PFSK-1 (cell line): ENCODE results near the gene ACOX2.

Source experiments
- FOXP2 ChIP-seq: optimal IDR thresholded peaks from 2 replicates; pipeline ENCODE3; 2011; ENCODE audit warnings: borderline replicate concordance, control low read depth, inconsistent platforms; ENCODE audit not compliant: insufficient read depth; ENCODE audit errors: extremely low read length, extremely low read depth
- POLR2AphosphoS5 ChIP-seq: IDR thresholded peaks from 2 replicates; pipeline ENCODE4 v1.6.1; 2012; ENCODE audit warnings: low read depth, mild to moderate bottlenecking, control low read depth, low read length, moderate library complexity
- SIN3A ChIP-seq: IDR thresholded peaks from 2 replicates; pipeline ENCODE4 v1.6.1; 2012; ENCODE audit warnings: mild to moderate bottlenecking, low read length, moderate library complexity, borderline replicate concordance; ENCODE audit not compliant: insufficient read depth
- TAF1 ChIP-seq: IDR thresholded peaks from 2 replicates; pipeline ENCODE4 v1.6.1; 2012; ENCODE audit warnings: low read length, control low read depth, borderline replicate concordance; ENCODE audit not compliant: insufficient read depth
- TF ChIP-seq, protein P1 (sequence below), 2 experiments: IDR thresholded peaks; 2 replicates each; pipeline versions ENCODE4 v1.6.1 to v1.8.0; 2011 to 2012; ENCODE audit warnings: low read depth in 2 of 2, low read length in 2 of 2, control low read depth in 1 of 2, inconsistent platforms in 1 of 2, mild to moderate bottlenecking in 1 of 2, moderate library complexity in 1 of 2; ENCODE audit not compliant: insufficient read depth in 1 of 2

ACOX2 gene

GRCh38 chr3:58518291-58518789 lies 18.6 kb downstream of the ACOX2 start:
- TF ChIP-seq SIN3A (no peak), FOXP2 (no peak), TAF1 (no peak), POLR2AphosphoS5 (no peak)
- TF ChIP-seq, protein P1, sequence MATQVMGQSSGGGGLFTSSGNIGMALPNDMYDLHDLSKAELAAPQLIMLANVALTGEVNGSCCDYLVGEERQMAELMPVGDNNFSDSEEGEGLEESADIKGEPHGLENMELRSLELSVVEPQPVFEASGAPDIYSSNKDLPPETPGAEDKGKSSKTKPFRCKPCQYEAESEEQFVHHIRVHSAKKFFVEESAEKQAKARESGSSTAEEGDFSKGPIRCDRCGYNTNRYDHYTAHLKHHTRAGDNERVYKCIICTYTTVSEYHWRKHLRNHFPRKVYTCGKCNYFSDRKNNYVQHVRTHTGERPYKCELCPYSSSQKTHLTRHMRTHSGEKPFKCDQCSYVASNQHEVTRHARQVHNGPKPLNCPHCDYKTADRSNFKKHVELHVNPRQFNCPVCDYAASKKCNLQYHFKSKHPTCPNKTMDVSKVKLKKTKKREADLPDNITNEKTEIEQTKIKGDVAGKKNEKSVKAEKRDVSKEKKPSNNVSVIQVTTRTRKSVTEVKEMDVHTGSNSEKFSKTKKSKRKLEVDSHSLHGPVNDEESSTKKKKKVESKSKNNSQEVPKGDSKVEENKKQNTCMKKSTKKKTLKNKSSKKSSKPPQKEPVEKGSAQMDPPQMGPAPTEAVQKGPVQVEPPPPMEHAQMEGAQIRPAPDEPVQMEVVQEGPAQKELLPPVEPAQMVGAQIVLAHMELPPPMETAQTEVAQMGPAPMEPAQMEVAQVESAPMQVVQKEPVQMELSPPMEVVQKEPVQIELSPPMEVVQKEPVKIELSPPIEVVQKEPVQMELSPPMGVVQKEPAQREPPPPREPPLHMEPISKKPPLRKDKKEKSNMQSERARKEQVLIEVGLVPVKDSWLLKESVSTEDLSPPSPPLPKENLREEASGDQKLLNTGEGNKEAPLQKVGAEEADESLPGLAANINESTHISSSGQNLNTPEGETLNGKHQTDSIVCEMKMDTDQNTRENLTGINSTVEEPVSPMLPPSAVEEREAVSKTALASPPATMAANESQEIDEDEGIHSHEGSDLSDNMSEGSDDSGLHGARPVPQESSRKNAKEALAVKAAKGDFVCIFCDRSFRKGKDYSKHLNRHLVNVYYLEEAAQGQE (IDR thresholded peaks at IDR 0.05; ENCODE audit: insufficient read depth in 1 of 2, low read depth in 2 of 2, low read length in 2 of 2), result no peak

- no peak for TF ChIP-seq SIN3A
- TF ChIP-seq FOXP2, result no peak
- no peak for TF ChIP-seq TAF1
- TF ChIP-seq POLR2AphosphoS5, result no peak
These were observed 22.6 kb downstream of the ACOX2 start for GRCh38 chr3:58514405-58514804.

DNA sequence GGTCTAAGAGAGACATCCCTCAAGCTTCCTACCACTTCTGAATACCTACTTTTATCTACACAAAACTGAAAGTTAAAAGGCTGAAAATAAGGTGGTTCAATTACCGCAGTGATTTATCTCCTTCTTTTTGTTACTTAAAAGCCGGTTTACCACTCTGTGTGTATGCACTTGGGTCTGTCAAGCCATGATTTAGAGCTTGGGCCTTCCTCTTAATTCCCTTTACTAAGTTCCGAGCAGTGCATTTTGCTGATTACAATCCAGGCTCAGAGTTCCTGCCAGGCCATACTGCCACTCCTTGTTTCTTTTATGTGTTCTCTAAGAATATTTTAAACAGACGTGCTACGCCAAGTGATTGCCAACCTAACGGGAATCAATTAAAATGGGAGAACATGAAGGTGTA lies 28.6 kb downstream of the ACOX2 start:
- no peak for TF ChIP-seq POLR2AphosphoS5

DNA sequence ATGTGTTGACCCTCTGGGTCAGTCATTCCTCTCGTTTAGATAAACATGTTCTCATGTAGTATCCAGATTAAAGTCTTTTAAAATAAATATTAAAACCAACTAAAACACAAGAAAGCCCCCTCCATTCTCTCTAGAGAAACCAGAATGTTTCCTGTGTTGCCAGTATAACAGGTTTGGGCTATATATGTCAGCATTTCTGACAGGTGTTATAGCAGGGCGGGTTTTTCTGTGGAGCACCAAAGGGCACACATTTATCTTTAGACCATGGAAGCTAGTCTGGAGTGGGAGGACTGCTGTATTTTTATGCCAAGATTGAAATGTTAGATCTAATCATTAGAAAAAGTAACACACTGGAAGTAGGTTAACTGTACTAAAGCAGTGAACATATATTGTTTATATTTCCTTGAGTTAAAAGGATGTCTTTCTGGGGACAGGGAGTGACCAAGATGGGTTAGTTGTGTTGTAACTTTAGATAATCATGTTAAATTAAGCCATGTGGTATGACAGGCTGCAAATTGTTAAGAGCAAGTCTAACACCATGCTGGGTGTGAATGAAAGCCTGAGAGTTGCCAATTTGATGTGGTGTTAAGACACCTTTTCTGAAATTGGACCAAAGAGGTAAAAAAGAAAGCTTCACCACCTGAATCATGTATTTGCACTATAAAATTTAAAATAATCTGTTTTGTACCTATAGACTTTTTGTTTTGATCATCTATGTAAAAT lies 29.5 kb downstream of the ACOX2 start:
- TF ChIP-seq TAF1 (no peak), FOXP2 (no peak), POLR2AphosphoS5 (no peak), SIN3A (no peak)
- TF ChIP-seq, protein P1 (IDR thresholded peaks at IDR 0.05; ENCODE audit: insufficient read depth in 1 of 2, low read depth in 2 of 2, low read length in 2 of 2), result no peak

DNA sequence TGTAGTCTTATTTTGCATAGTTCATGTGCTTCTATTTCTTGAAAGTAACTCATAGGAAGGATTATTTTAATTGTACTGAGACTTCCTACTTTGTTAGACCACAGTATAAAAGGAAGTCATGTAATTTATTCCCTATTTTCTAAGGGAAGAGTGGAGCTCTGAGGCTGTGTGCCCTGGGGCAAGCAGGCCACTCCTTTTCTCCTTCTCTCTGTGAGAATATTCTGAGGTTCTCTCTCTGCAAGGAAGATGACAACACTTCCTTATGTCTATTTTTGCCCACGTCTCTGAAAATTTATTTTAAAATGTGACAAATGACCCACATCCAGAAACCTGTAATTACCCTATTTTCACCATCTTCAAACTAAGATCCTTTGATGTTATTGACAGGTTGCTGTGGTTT lies 34.1 kb downstream of the ACOX2 start:
- TF ChIP-seq FOXP2, result no peak
- TF ChIP-seq, protein P1 (IDR thresholded peaks at IDR 0.05; ENCODE audit: insufficient read depth in 1 of 2, low read depth in 2 of 2, low read length in 2 of 2), result no peak
- no peak for TF ChIP-seq POLR2AphosphoS5
- no peak for TF ChIP-seq SIN3A
- no peak for TF ChIP-seq TAF1

DNA sequence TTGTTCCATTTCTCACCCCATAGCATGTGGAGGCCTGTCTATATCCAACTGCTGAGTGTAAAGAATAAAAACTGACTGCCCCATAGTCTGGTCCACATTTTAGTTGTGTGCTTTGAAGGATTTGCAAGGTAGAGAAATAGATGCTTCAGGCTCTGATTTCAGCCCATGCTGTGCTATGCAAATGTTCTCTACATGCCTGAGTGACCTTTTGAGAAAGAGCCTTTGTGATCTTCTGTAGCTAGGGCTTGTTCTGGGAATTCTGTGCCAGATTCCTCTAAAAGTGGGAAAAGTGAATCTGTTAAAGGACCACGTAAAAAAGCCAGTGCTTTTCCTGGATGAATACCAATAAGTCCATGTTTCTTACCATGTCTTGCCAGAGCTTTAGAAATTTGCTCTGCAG lies 39.9 kb downstream of the ACOX2 start:
- TF ChIP-seq TAF1 (no peak), FOXP2 (no peak), SIN3A (no peak), POLR2AphosphoS5 (no peak)
- TF ChIP-seq, protein P1 (IDR thresholded peaks at IDR 0.05; ENCODE audit: insufficient read depth in 1 of 2, low read depth in 2 of 2, low read length in 2 of 2), result no peak
